CD4-positive, alpha-beta T cell treated with Interleukin-6 for 4 hours (primary cell): ENCODE data around the gene DSN1.

Experiments
- DNase-seq: peaks from one replicate; pipeline ENCODE4 v3.0.0-alpha.2; 2020; ENCODE audit warnings: mixed read lengths

DSN1 gene

DNA sequence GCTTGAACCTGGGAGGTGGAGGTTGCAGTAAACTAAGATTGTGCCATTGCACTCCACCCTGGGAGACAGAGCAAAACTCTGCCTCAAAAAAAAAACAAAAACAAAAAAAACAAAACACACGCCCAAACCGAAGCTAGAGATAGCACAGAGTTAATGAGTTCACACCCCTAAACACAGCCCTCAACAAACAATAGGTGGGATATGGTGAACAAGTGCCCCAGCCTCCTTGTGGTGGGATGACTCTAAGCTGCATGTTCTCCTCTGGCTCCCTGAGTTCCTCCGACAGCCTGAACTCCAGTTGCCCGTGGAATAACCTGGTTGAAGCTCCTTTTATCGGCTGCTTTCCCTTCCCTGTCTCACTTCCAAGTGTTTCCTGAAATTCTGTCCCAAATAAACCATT, 22.1 kb upstream of the DSN1 start:
- no peak for DNase-seq

DNA sequence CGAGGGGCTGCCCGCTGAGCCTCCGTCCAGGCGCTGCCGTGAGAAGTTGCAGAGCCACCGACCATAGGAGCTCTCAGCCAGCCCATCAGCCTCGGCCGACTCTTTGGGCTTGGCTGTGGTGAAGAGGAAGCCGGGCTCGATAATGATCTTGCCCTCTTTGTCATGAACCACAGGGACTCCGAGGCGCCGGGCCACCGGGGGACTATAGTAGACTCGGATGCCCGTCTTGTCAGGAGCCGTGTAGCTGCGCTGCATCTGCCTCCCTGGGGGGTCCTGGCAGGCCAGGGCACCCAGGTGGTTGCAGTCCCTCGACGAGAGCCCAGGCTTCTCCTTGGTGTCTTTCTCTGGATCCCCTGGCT, 20.5 kb upstream of the DSN1 start:
- DNase-seq, result no peak

DNA sequence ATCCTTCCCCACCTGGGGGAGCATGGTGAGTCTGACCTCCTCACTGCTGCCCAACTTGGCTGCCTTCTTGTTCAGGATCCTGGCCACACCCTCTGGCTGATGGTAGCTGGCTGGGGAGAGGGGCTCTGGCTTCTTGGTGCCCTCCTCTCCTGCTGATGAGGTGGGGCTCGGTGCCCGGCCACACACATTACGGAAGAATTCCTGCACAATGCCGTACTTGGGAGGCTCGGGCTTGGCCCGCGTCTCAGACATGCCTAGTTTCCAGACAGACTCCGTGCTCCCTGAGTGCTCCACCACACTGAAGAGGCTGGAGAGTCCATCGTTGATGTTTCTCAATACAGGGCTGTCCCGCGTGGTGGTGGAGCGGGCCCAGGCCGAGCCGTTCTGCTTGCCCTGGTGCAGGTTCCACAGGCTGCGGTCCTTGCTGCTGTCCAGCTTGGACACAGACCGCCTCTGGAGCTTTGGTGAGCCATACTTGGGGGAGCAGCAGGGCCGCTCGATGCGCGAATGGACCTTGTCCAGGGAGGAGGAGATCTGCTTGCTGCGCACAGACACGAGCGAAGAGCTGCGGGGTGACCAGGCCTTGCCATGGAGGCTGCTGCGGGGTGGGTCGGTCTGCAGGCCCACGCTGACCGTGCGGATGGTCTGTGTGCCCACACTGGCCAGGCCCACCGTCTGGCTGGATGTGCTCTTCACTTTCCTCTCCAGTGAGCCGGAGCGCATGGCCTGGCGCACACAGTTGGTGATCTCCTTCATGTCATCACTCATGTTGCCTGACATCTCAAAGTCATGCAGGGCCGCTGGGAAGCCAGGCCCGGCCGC, 19.9 kb upstream of the DSN1 start:
- no peak for DNase-seq

- DNase-seq, result peak; percentile 14
These were observed 18.9 kb upstream of the DSN1 start for GRCh38 chr20:36792422-36792821.

- DNase-seq, result no peak
These were observed 18.3 kb upstream of the DSN1 start for GRCh38 chr20:36791862-36792261.

- DNase-seq, result no peak
These were observed 13.1 kb upstream of the DSN1 start for GRCh38 chr20:36786663-36787062.

- DNase-seq, result no peak
These were observed 12.7 kb upstream of the DSN1 start for GRCh38 chr20:36786246-36786645.

GRCh38 chr20:36785308-36785707, 11.7 kb upstream of the DSN1 start:
- DNase-seq, result no peak

DNA sequence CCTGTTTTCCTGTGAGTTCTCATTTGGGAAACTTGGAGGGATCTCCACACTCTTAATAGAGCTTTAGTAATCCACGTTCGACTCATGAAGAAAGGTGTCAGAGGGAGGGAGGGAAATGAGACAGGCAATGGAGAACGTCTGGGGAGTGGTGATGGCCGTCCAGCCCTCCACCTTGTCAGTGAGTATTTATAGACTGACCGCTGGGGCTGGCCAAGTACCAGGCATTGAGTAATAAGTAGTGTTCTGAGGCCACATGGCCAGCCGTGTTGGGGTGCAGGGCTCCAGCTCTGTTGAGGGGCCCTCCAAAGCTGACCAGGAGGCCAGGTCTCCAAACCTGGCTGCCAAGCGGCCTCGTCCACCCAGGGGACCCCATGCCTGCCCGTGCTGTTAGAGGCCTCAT, 11.3 kb upstream of the DSN1 start:
- no peak for DNase-seq

DNA sequence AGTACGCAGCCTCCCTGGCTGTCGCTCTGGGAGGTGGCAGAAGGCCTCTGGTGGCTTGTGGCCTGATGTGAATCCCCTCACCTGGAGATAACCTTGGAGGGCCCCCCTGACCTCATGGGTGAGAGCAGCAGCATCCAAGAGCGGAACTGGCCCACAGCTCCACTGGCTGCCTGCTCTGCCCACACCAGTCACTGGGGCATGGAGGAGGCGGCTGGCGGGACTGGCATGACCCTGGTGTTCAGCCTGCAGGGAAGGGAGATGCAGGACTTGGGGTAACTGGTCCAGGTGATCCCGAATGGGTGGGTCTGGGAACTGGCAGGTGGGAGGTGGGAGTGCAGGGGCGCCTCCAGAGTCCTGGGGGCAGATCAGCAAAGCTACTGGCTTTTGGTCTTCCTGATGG, 10.6 kb upstream of the DSN1 start:
- no peak for DNase-seq

GRCh38 chr20:36779656-36780025, 6.1 kb upstream of the DSN1 start:
- DNase-seq, result no peak

GRCh38 chr20:36778831-36779655, 5.5 kb upstream of the DSN1 start:
- DNase-seq, result no peak

GRCh38 chr20:36777576-36777975, 4.0 kb upstream of the DSN1 start:
- no peak for DNase-seq

DNA sequence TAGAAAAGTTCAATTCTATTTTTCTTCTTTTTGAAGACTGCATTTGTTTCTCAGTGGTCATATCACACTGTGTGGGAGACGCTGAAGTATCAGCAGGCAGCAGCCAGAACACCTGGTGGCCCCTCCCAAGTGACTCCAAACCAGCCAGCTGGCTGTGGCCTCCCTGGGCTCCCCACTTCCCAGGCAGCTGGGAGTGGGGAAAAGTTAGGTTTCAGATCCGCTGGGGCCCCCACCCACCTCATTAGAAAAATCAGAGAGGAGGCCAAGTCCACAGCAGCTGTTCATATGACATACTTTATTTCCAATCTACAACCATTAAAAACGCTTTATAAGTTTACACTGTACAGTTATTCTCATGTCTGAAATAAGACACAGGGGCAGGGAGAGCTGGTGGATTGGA, 3.6 kb upstream of the DSN1 start:
- DNase-seq, result no peak

DNA sequence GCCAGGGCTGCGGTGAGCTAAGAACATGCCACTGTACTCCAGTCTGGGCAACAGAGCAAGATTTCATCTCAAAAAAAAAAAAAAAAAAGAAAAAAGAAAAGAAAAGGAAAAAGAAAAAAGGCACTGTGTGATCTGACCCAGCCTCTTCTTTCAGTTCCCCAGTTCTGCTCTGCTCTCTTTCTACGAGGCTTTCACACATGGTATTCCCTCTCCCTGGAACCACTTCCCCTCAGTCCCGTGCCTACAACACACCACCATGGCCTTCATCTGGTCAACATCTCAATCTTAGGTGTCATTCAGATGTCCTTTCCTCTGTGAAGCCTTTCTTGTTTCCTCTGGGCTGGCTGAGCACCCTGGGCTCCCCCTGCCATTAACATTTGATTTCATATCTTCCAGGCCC, 2.3 kb upstream of the DSN1 start:
- DNase-seq, result no peak

DNA sequence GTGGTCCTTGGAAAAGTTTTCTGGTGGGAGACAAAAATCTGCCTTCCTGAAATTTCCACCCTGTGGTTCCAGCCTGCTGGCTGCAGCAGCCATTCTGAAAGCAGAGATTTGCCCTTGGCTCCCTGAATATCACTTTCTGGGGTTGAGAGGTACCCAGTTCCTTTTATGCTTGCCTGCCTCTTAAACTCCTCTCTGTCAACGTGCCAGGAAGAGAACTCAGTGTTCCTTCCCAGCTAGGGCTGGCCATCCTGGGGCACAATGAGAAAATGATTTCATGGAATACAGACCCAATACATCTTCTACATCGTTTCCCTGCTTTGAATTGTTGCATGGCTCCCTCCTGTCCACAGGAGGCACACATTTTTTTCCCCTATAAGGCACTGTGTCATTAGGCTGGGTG, 1.6 kb upstream of the DSN1 start:
- no peak for DNase-seq

DNA sequence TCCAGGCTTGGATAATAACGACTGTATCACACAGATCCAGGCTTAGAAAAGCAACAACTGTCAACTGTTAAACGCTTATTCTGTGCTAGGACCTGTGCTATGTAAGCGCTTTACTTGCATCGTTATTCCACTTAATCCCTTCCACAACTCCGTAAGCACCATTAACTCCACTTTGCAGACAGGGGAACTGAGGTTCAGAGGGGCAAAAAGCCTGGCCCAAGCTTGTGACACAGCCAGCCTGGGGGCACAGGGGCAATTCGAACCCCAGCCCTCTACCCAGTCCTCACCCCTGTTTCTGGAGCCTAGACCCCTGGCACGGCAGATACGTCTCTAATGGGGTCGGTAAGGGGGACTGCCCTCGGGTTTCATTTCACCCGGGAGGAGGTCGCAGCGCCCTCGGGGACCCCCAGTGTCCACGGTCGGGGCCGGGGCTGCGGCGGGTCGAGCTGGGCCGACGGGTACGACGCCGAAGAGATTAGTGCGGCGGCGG, 411 bp downstream of the DSN1 start:
- DNase-seq, result no peak

DNA sequence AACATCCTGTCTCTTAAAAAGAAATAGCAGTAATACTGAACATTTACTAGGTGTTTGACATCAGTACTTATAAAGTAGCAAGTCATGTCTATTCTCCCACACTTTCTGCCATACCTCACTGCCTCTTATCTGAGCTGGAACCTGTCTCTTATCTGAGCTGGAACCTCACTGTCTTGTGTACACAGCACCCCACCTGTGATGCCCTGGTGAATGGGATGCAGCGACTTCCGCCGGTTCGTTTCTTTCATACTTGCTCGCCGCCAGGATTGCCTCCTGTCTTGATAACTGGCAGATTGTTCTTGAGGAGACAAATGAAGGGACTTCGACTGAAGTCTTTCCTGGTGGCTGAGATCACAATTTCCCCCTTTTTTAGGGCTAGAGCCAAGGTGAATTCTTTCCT, 2.9 kb downstream of the DSN1 start:
- DNase-seq, result no peak

GRCh38 chr20:36768768-36769430, 4.7 kb downstream of the DSN1 start:
- DNase-seq, result no peak

GRCh38 chr20:36761125-36761524, 12.4 kb downstream of the DSN1 start:
- DNase-seq, result no peak

DNA sequence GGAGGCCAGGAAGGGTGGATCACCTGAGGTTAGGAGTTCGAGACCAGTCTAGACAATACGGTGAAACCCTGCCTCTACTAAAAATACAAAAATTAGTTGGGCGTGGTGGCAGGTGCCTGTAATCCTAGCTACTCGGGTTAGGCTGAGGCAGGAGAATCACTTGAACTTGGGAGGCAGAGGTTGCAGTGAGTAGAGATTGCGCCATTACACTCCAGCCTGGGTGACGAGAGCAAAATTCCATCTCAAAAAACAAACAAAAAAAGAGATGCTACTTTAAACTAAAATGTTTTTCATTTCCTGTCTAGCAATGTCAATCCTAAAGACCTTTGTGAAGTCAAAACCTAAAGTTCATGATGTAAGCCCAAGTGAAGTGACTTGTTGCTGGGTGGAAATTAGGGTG, 12.9 kb downstream of the DSN1 start:
- DNase-seq, result no peak

GRCh38 chr20:36758276-36758675, 15.3 kb downstream of the DSN1 start:
- DNase-seq, result no peak

- DNase-seq, result no peak
These were observed 17.1 kb downstream of the DSN1 start for GRCh38 chr20:36756496-36756895.
